HepG2 (cell line): ENCODE data around the gene PHF19. TPM values are rescaled to one million over a fixed set of nuclear protein-coding genes. Genes with fewer than 3 reads are reported as not detected.

Experiments
- ATAC-seq: fragments of 200-7000 bp; cut with Tn5 transposase; 3 replicates; pipeline ENCODE4 v1.9.1; 2020; ENCODE audit warnings: mild to moderate bottlenecking, moderate library complexity
- BruUV-seq: library from RNA; stranded (reverse); fragments of 400-500 nt; replicated peaks from 2 replicates; lab custom pipeline; 2021; lab: Mats Ljungman, UMichigan
- CTCF ChIA-PET: fragments of 300-600 bp; formaldehyde crosslinking; extraction: SDS; loops from one replicate; lab custom pipeline; 2021; ENCODE audit warnings: low total read pairs, inconsistent platforms, low intra/inter-chr PET ratio; lab: Yijun Ruan, JAX
- POLR2A ChIA-PET: fragments of 350-600 bp; sonication (Branson Sonifier 250); formaldehyde crosslinking; loops from one replicate; lab custom pipeline; 2020; ENCODE audit warnings: antibody characterized with exemption, inconsistent platforms; lab: Yijun Ruan, JAX
- DNase-seq: peaks from one replicate; pipeline ENCODE4 v3.0.0-alpha.2; 2015; ENCODE audit warnings: low spot score
- FAIRE-seq: peaks from 3 replicates; lab custom pipeline; 2011; peaks lifted over from hg19 to GRCh38; lab: Jason Lieb, UNC
- H2AFZ ChIP-seq: one replicate; pipeline ENCODE4 v1.6.1; 2011; ENCODE audit warnings: low read length, inconsistent platforms
- H3K27ac ChIP-seq: fragments of 300-600 bp; 3 replicates; pipeline ENCODE4 v1.8.0; 2011; ENCODE audit warnings: mixed run types, mild to moderate bottlenecking, mixed read lengths, low read length, inconsistent platforms; ENCODE audit not compliant: insufficient read depth; ENCODE audit errors: extremely low read length
- H3K27me3 ChIP-seq, 2 experiments: fragments of 200-600 bp in 1 of 2; 2 replicates in 1 of 2; 3 replicates in 1 of 2; pipeline versions ENCODE4 v1.6.0 to v1.8.0; 2011; ENCODE audit warnings: low read length in 2 of 2, mild to moderate bottlenecking in 2 of 2, moderate library complexity in 2 of 2, inconsistent platforms in 1 of 2; ENCODE audit not compliant: insufficient read depth in 2 of 2, control insufficient read depth in 1 of 2
- H3K36me3 ChIP-seq, 2 experiments: fragments of 200-600 bp in 1 of 2; replicated peaks in 1 of 2; 2 replicates in 1 of 2; 3 replicates in 1 of 2; pipeline versions ENCODE4 v1.5.1 to v1.8.0; 2011; ENCODE audit warnings: low read length in 2 of 2, inconsistent platforms in 1 of 2; ENCODE audit not compliant: insufficient read depth in 2 of 2, control insufficient read depth in 1 of 2
- H3K4me1 ChIP-seq: 2 replicates; pipeline ENCODE4 v1.5.1; 2012; ENCODE audit warnings: low read length, inconsistent platforms; ENCODE audit not compliant: insufficient read depth
- H3K4me2 ChIP-seq: 2 replicates; pipeline ENCODE4 v1.6.0; 2011; ENCODE audit warnings: low read depth, low read length, inconsistent platforms
- H3K4me3 ChIP-seq, 3 experiments: fragments of 200-600 bp in 1 of 3; sonication (generic), shearing (Covaris generic) in 1 of 3; replicated peaks in 1 of 3; 2 replicates each; pipeline ENCODE4 v1.5.1; 2011 to 2016; ENCODE audit warnings: low read length in 3 of 3, inconsistent platforms in 2 of 3, low read depth in 2 of 3, mild to moderate bottlenecking in 2 of 3, control low read depth in 1 of 3, mixed read lengths in 1 of 3; ENCODE audit not compliant: insufficient read depth in 1 of 3
- H3K79me2 ChIP-seq: one replicate; pipeline ENCODE4 v1.6.1; 2011; ENCODE audit warnings: low read length, inconsistent platforms; ENCODE audit not compliant: insufficient read depth
- H3K9ac ChIP-seq: 2 replicates; pipeline ENCODE4 v1.6.0; 2011; ENCODE audit warnings: mild to moderate bottlenecking, low read depth, low read length, inconsistent platforms; ENCODE audit not compliant: insufficient read depth
- H3K9me3 ChIP-seq: 2 replicates; pipeline ENCODE4 v1.5.1; 2012; ENCODE audit warnings: mild to moderate bottlenecking, low read length
- H4K20me1 ChIP-seq: 2 replicates; pipeline ENCODE4 v1.6.0; 2011; ENCODE audit warnings: inconsistent platforms, mild to moderate bottlenecking, low read length, moderate library complexity; ENCODE audit not compliant: insufficient read depth
- CEBPG ChIP-seq: IDR thresholded peaks from 2 replicates; pipeline ENCODE4 v1.6.1; 2016
- FOSL2 ChIP-seq: sonication (generic); formaldehyde crosslinking; IDR thresholded peaks from 2 replicates; pipeline ENCODE4 v1.4.0; 2020; ENCODE audit warnings: missing genetic modification reagents
- FOXP1 ChIP-seq, 2 experiments: fragments of 450-650 bp in 1 of 2; IDR thresholded peaks; 2 replicates each; pipeline ENCODE4 v1.6.1; 2017 to 2018; ENCODE audit warnings: antibody characterized with exemption in 1 of 2
- HNF4A ChIP-seq: sonication (generic); formaldehyde crosslinking; IDR thresholded peaks from 2 replicates; pipeline ENCODE4 v1.4.0; 2020; ENCODE audit warnings: missing genetic modification reagents
- MIER2 ChIP-seq: IDR thresholded peaks from 2 replicates; pipeline ENCODE4 v1.6.1; 2016; ENCODE audit warnings: missing biosample characterization, missing genetic modification reagents
- NCOA1 ChIP-seq: sonication (generic); formaldehyde crosslinking; IDR thresholded peaks from 2 replicates; pipeline ENCODE4 v1.9.0; 2021; ENCODE audit warnings: missing genetic modification reagents
- NFRKB ChIP-seq: fragments of 450-650 bp; IDR thresholded peaks from 2 replicates; pipeline ENCODE4 v1.6.1; 2017
- SALL1 ChIP-seq: sonication (generic); formaldehyde crosslinking; IDR thresholded peaks from 2 replicates; pipeline ENCODE4 v1.8.0; 2022; ENCODE audit warnings: mild to moderate bottlenecking, missing genetic modification reagents
- SMYD3 ChIP-seq: sonication (generic); formaldehyde crosslinking; IDR thresholded peaks from 2 replicates; pipeline ENCODE4 v1.8.1; 2023; ENCODE audit warnings: mild to moderate bottlenecking, missing genetic modification reagents
- SP2 ChIP-seq: sonication (generic); formaldehyde crosslinking; IDR thresholded peaks from 2 replicates; pipeline ENCODE4 v1.5.1; 2020; ENCODE audit warnings: mild to moderate bottlenecking, missing genetic modification reagents
- XRCC5 ChIP-seq: fragments of 200-400 bp; formaldehyde crosslinking; optimal IDR thresholded peaks from 2 replicates; pipeline ENCODE3; 2017; ENCODE audit warnings: mild to moderate bottlenecking, low read length
- ZNF20 ChIP-seq: sonication (generic); formaldehyde crosslinking; IDR thresholded peaks from 2 replicates; pipeline ENCODE4 v1.4.0; 2020; ENCODE audit warnings: mild to moderate bottlenecking, moderate library complexity, missing genetic modification reagents
- ZNF296 ChIP-seq: sonication (generic); formaldehyde crosslinking; conservative IDR thresholded peaks from 2 replicates; pipeline ENCODE4 v1.5.0; 2020; ENCODE audit warnings: mild to moderate bottlenecking, missing genetic modification reagents
- ZNF615 ChIP-seq: sonication (generic); formaldehyde crosslinking; IDR thresholded peaks from 2 replicates; pipeline ENCODE4 v1.5.0; 2020; ENCODE audit warnings: mild to moderate bottlenecking, missing genetic modification reagents, borderline replicate concordance
- ZSCAN22 ChIP-seq: sonication (generic); formaldehyde crosslinking; IDR thresholded peaks from 2 replicates; pipeline ENCODE4 v1.4.0; 2020; ENCODE audit warnings: mild to moderate bottlenecking, missing genetic modification reagents
- WGBS: methylation state at CpG from one replicate; pipeline ENCODE4 v1.1.6; 2017; ENCODE audit warnings: low lambda C conversion rate; 5-methylcytosine and 5-hydroxymethylcytosine counted together
- in situ Hi-C: cut with HindIII; loops from 2 replicates; pipeline ENCODE4 v1.10.0; 2017; ENCODE audit warnings: low pct_unique_long_range_greater_than_20kb; ENCODE audit not compliant: extremely low pct_ligation_motif_present
- intact Hi-C: fragments of 100-400 bp; cut with micrococcal nuclease; formaldehyde crosslinking; loops from one replicate; pipeline ENCODE4 v1.10.0; 2022; ENCODE audit not compliant: unreplicated experiment
- polyA plus RNA-seq, 8 experiments: library from polyadenylated mRNA; depleted of rRNA in 3 of 8; stranded (reverse) in 7 of 8; unstranded in 1 of 8; fragments of >200 nt; fragmentation: Illumina TruSeq in 4 of 8; extraction: Trizol in 4 of 8; gene quantifications; 2 replicates each; pipeline versions ENCODE4 v1.2.1 to v1.2.3, GENCODE V29; 2011 to 2016; ENCODE audit warnings: low read depth in 4 of 8, missing spikeins in 1 of 8, mixed read lengths in 1 of 8; ENCODE audit not compliant: insufficient read depth in 1 of 8
- total RNA-seq, 5 experiments: library from RNA; depleted of rRNA; stranded (reverse); fragments of >200 nt; fragmentation: Illumina TruSeq; extraction: Trizol; gene quantifications; 2 replicates each; pipeline ENCODE4 v1.2.3, GENCODE V29; 2016; ENCODE audit warnings: low read depth in 1 of 5
- TF ChIP-seq, protein P1 (sequence below): sonication (generic); formaldehyde crosslinking; IDR thresholded peaks from 2 replicates; pipeline ENCODE4 v1.4.0; 2020; ENCODE audit warnings: missing genetic modification reagents
- TF ChIP-seq, protein P2 (sequence below): sonication (generic); formaldehyde crosslinking; IDR thresholded peaks from 2 replicates; pipeline ENCODE4 v1.8.0; 2022; ENCODE audit warnings: mild to moderate bottlenecking, missing genetic modification reagents, borderline replicate concordance
- TF ChIP-seq, protein P3 (sequence below): sonication (generic); formaldehyde crosslinking; IDR thresholded peaks from 2 replicates; pipeline ENCODE4 v1.4.0; 2020; ENCODE audit warnings: missing genetic modification reagents

PHF19 gene
- total and polyA plus RNA-seq, 2 of the 13 experiments (the other 11 are each of a cell fraction or from before 2014, with no cell fraction given), result 29.7 to 41.3 TPM

DNA sequence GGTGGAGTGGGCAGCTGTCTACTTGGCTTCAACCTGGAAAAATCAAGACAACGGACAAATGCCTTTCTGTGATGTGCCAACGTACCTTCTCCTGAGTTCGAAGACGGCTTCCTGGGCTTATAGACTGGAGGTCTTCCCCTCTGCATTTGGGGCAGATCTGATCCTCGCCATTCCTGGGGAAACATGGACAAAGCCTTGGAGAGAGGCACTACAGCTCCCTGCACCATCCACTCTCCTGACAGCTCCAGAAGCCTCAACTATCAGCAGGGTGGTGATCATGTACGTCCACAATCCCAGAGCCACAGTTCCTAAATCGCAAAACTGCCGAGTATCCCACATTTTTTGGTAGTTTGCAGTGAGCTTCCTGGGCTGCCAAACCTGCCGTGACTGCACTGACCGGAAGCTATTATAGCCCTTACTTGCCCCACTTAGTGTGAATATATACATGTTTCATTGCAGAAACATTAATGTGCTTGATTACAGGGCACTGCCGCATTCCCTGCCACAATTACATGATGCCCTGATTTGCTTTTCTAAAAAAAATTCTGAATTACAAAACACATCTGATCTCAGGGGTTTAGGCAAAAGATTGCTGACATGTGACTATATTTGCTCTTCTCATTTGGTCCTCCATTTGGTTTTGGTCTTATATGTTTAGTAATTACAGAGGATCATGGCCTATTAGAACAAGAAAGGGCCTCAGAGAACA lies 46.8 kb upstream of the PHF19 start:
- no peak for DNase-seq
- WGBS, result 66% methylated on average over 9 of the region's 11 CpGs
- Histone ChIP-seq H3K9ac (no peak overlapping the region), H3K27me3 (peaks cover 2 to 17% of the 10 kb centered on the region in 2 experiments; a peak in 2 of 5 replicates), H3K4me3 (no peak overlapping the region), H3K27ac (no peak overlapping the region), H3K4me2 (no peak overlapping the region), H3K9me3 (no peaks in the 10 kb centered on the region), H3K79me2 (no peaks in the 10 kb centered on the region), H4K20me1 (no peaks in the 10 kb centered on the region), H2AFZ (no peak overlapping the region), H3K36me3 (no peaks in the 10 kb centered on the region), H3K4me1 (peaks cover 33% of the 10 kb centered on the region)
- intact Hi-C loops, result no loop called here
- BruUV-seq, result no TSS peak
- TF ChIP-seq ZNF296 (CRISPR knock-in tag) (no peak), NFRKB (no peak), ZNF615 (no peak), FOXP1 (IDR thresholded peaks at IDR 0.05) (no peak), FOXP1 (CRISPR knock-in tag; IDR thresholded peaks at IDR 0.05) (no peak), NCOA1 (CRISPR knock-in tag) (no peak), XRCC5 (no peak), MIER2 (no peak), ZSCAN22 (CRISPR knock-in tag) (no peak), CEBPG (CRISPR knock-in tag) (no peak), FOSL2 (CRISPR knock-in tag) (no peak), SP2 (no peak), HNF4A (CRISPR knock-in tag) (no peak), SMYD3 (CRISPR knock-in tag) (no peak), SALL1 (CRISPR knock-in tag) (no peak), ZNF20 (CRISPR knock-in tag) (no peak)
- TF ChIP-seq, protein P1, sequence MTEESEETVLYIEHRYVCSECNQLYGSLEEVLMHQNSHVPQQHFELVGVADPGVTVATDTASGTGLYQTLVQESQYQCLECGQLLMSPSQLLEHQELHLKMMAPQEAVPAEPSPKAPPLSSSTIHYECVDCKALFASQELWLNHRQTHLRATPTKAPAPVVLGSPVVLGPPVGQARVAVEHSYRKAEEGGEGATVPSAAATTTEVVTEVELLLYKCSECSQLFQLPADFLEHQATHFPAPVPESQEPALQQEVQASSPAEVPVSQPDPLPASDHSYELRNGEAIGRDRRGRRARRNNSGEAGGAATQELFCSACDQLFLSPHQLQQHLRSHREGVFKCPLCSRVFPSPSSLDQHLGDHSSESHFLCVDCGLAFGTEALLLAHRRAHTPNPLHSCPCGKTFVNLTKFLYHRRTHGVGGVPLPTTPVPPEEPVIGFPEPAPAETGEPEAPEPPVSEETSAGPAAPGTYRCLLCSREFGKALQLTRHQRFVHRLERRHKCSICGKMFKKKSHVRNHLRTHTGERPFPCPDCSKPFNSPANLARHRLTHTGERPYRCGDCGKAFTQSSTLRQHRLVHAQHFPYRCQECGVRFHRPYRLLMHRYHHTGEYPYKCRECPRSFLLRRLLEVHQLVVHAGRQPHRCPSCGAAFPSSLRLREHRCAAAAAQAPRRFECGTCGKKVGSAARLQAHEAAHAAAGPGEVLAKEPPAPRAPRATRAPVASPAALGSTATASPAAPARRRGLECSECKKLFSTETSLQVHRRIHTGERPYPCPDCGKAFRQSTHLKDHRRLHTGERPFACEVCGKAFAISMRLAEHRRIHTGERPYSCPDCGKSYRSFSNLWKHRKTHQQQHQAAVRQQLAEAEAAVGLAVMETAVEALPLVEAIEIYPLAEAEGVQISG, result no peak
- TF ChIP-seq, protein P2, sequence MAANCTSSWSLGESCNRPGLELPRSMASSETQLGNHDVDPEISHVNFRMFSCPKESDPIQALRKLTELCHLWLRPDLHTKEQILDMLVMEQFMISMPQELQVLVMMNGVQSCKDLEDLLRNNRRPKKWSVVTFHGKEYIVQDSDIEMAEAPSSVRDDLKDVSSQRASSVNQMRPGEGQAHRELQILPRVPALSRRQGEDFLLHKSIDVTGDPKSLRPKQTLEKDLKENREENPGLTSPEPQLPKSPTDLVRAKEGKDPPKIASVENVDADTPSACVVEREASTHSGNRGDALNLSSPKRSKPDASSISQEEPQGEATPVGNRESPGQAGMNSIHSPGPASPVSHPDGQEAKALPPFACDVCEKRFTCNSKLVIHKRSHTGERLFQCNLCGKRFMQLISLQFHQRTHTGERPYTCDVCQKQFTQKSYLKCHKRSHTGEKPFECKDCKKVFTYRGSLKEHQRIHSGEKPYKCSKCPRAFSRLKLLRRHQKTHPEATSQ (CRISPR knock-in tag), result no peak
- TF ChIP-seq, protein P3, sequence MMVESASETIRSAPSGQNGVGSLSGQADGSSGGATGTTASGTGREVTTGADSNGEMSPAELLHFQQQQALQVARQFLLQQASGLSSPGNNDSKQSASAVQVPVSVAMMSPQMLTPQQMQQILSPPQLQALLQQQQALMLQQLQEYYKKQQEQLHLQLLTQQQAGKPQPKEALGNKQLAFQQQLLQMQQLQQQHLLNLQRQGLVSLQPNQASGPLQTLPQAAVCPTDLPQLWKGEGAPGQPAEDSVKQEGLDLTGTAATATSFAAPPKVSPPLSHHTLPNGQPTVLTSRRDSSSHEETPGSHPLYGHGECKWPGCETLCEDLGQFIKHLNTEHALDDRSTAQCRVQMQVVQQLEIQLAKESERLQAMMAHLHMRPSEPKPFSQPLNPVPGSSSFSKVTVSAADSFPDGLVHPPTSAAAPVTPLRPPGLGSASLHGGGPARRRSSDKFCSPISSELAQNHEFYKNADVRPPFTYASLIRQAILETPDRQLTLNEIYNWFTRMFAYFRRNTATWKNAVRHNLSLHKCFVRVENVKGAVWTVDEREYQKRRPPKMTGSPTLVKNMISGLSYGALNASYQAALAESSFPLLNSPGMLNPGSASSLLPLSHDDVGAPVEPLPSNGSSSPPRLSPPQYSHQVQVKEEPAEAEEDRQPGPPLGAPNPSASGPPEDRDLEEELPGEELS, result no peak
- CTCF ChIA-PET, result no interaction called here
- no peak for FAIRE-seq
- in situ Hi-C loops, result no loop called here
- POLR2A ChIA-PET, result no interaction called here
- no peak for ATAC-seq
